ENCODE measurements around the gene APCDD1L.

The APCDD1L gene

GRCh38 chr20:58528412-58528811 is 13.2 kb upstream of the APCDD1L start:
- Histone ChIP-seq H3K9me3 (ENCODE audit: control insufficient read depth in 2 of 2, low read length in 2 of 2) (peaks cover 3 to 14% of the 10 kb centered on the region in 2 donors), H3K36me3 (ENCODE audit: control insufficient read depth in 2 of 2, insufficient read depth in 2 of 2, low read length in 2 of 2) (no peaks in the 10 kb centered on the region), H3K4me1 (ENCODE audit: control insufficient read depth in 2 of 2, insufficient read depth in 2 of 2, low read length in 2 of 2) (no peaks in the 10 kb centered on the region), H3K9ac (ENCODE audit: low read depth in 1 of 2, low read length in 2 of 2) (no peak overlapping the region), H3K4me3 (ENCODE audit: low read length in 2 of 2) (no peak overlapping the region), H3K27me3 (ENCODE audit: control insufficient read depth in 2 of 2, insufficient read depth in 2 of 2, low read length in 2 of 2) (no peaks in the 10 kb centered on the region), H3K27ac (ENCODE audit: low read depth in 2 of 2, low read length in 2 of 2) (no peak overlapping the region)

DNA sequence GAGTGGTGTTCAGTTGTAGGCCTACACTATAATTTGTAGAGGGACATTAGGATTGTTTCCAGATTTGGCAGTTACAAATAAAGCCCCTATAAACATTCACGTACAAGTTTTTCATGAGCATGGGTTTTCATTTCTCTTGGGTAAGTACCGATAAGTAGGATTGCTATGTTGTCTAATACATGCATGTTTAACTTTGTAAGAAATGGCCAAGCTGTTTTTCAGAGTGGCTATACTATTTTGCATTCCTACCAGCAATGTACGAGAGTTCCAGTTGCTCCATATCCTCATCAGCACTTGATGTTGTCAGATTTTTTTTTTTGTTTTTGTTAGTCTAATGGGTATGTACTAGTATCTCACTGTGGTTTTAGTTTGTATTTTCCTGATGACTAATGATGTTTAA is 11.2 kb upstream of the APCDD1L start:
- no peaks in the 10 kb centered on the region for H3K36me3 ChIP-seq (ENCODE audit: control insufficient read depth in 2 of 2, insufficient read depth in 2 of 2, low read length in 2 of 2)
- H3K27ac ChIP-seq (ENCODE audit: low read depth in 2 of 2, low read length in 2 of 2): no peak overlapping the region
- peaks cover 3 to 5% of the 10 kb centered on the region in 2 donors for H3K9me3 ChIP-seq (ENCODE audit: control insufficient read depth in 2 of 2, low read length in 2 of 2)
- H3K27me3 ChIP-seq (ENCODE audit: control insufficient read depth in 2 of 2, insufficient read depth in 2 of 2, low read length in 2 of 2): no peaks in the 10 kb centered on the region
- H3K4me3 ChIP-seq (ENCODE audit: low read length in 2 of 2): no peak overlapping the region
- H3K9ac ChIP-seq (ENCODE audit: low read depth in 1 of 2, low read length in 2 of 2): no peak overlapping the region
- no peaks in the 10 kb centered on the region for H3K4me1 ChIP-seq (ENCODE audit: control insufficient read depth in 2 of 2, insufficient read depth in 2 of 2, low read length in 2 of 2)

- H3K27ac ChIP-seq (ENCODE audit: low read depth in 2 of 2, low read length in 2 of 2): no peak overlapping the region
- H3K9ac ChIP-seq (ENCODE audit: low read depth in 1 of 2, low read length in 2 of 2): no peak overlapping the region
These were observed 9.6 kb upstream of the APCDD1L start for GRCh38 chr20:58524814-58525213.

GRCh38 chr20:58523971-58524315 is 8.7 kb upstream of the APCDD1L start:
- Histone ChIP-seq H3K9ac (ENCODE audit: low read depth in 1 of 2, low read length in 2 of 2) (no peak overlapping the region), H3K27me3 (ENCODE audit: control insufficient read depth in 2 of 2, insufficient read depth in 2 of 2, low read length in 2 of 2) (no peaks in the 10 kb centered on the region), H3K36me3 (ENCODE audit: control insufficient read depth in 2 of 2, insufficient read depth in 2 of 2, low read length in 2 of 2) (no peaks in the 10 kb centered on the region), H3K9me3 (ENCODE audit: control insufficient read depth in 2 of 2, low read length in 2 of 2) (peaks cover 2 to 3% of the 10 kb centered on the region in 2 donors), H3K4me1 (ENCODE audit: control insufficient read depth in 2 of 2, insufficient read depth in 2 of 2, low read length in 2 of 2) (no peaks in the 10 kb centered on the region), H3K27ac (ENCODE audit: low read depth in 2 of 2, low read length in 2 of 2) (no peak overlapping the region), H3K4me3 (ENCODE audit: low read length in 2 of 2) (no peak overlapping the region)

More at GRCh38 chr20:58524814-58525213, 9.6 kb upstream of the APCDD1L start:
- Histone ChIP-seq H3K36me3 (ENCODE audit: control insufficient read depth in 2 of 2, insufficient read depth in 2 of 2, low read length in 2 of 2) (no peaks in the 10 kb centered on the region), H3K4me1 (ENCODE audit: control insufficient read depth in 2 of 2, insufficient read depth in 2 of 2, low read length in 2 of 2) (no peaks in the 10 kb centered on the region), H3K4me3 (ENCODE audit: low read length in 2 of 2) (no peak overlapping the region), H3K9me3 (ENCODE audit: control insufficient read depth in 2 of 2, low read length in 2 of 2) (peaks cover 2 to 3% of the 10 kb centered on the region in 2 donors), H3K27me3 (ENCODE audit: control insufficient read depth in 2 of 2, insufficient read depth in 2 of 2, low read length in 2 of 2) (no peaks in the 10 kb centered on the region)

DNA sequence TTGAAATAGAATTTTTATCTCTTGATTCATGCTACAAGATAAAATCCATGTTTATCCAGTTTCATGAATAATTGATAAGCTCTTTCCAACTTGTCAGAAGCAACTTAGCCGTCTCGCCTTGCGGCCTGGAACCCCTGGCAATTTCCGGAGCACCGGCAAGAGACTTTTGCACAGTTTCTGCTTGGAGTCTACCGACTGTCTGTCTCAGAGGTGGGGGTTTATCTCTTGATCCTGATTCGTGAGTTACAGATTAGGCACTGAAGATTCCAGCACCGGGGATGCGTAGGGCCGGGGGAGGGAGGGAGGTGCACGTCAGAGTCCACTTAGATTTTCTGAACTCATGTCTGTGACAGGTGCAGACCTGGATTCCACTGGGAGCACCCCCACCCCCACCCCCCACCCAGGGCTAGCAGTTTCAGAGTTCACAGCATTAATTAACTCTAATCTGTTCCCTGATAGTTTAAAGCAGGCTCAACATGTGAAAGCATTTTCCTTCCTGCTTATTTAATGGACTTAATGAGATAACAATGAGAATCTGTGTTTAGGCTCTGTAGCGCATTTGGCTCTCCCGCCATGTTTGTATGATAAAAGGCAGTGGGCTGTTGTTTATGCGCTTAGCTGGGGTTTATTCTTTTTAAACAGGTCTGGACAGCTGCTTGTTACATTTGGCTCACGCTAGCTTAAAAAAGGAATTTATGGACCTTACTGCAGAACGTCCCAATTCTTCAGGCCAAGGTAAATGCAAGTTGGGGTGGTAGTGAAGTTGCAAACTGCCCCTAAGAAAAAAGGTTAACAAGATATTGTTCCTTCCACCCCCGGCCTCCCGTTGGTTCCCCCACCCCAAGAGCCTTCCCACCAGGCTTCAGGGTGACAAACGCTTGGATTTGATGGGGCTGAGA is 8.1 kb upstream of the APCDD1L start:
- Histone ChIP-seq H3K36me3 (ENCODE audit: control insufficient read depth in 2 of 2, insufficient read depth in 2 of 2, low read length in 2 of 2) (no peaks in the 10 kb centered on the region), H3K9ac (ENCODE audit: low read depth in 1 of 2, low read length in 2 of 2) (no peak overlapping the region), H3K9me3 (ENCODE audit: control insufficient read depth in 2 of 2, low read length in 2 of 2) (peaks cover 2 to 3% of the 10 kb centered on the region in 2 donors), H3K4me3 (ENCODE audit: low read length in 2 of 2) (no peak overlapping the region), H3K27ac (ENCODE audit: low read depth in 2 of 2, low read length in 2 of 2) (no peak overlapping the region), H3K4me1 (ENCODE audit: control insufficient read depth in 2 of 2, insufficient read depth in 2 of 2, low read length in 2 of 2) (no peaks in the 10 kb centered on the region), H3K27me3 (ENCODE audit: control insufficient read depth in 2 of 2, insufficient read depth in 2 of 2, low read length in 2 of 2) (no peaks in the 10 kb centered on the region)

DNA sequence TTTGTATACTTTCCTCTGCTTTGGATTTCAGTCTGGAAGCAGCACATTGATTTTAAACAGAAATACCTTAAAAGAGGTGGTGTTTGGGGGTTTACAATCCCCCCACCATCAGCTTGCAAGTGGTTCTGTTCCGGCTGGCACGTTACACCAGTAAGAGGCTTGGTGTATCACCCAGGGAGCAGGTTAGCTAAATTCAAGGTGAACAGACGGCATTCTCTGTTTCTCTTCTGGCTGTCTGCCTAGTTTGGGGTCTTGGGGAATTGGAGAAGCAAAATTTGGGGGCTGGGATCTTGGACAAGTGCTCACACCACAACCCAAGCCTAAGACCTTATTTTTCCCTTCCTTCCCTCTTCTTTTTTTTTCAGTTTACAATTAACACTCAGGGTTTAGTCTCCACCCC is 7.5 kb upstream of the APCDD1L start:
- H3K9me3 ChIP-seq (ENCODE audit: control insufficient read depth in 2 of 2, low read length in 2 of 2): peaks cover 2 to 3% of the 10 kb centered on the region in 2 donors
- H3K36me3 ChIP-seq (ENCODE audit: control insufficient read depth in 2 of 2, insufficient read depth in 2 of 2, low read length in 2 of 2): no peaks in the 10 kb centered on the region
- no peak overlapping the region for H3K27ac ChIP-seq (ENCODE audit: low read depth in 2 of 2, low read length in 2 of 2)
- no peak overlapping the region for H3K9ac ChIP-seq (ENCODE audit: low read depth in 1 of 2, low read length in 2 of 2)
- H3K4me3 ChIP-seq (ENCODE audit: low read length in 2 of 2): no peak overlapping the region
- no peaks in the 10 kb centered on the region for H3K4me1 ChIP-seq (ENCODE audit: control insufficient read depth in 2 of 2, insufficient read depth in 2 of 2, low read length in 2 of 2)
- H3K27me3 ChIP-seq (ENCODE audit: control insufficient read depth in 2 of 2, insufficient read depth in 2 of 2, low read length in 2 of 2): no peaks in the 10 kb centered on the region

DNA sequence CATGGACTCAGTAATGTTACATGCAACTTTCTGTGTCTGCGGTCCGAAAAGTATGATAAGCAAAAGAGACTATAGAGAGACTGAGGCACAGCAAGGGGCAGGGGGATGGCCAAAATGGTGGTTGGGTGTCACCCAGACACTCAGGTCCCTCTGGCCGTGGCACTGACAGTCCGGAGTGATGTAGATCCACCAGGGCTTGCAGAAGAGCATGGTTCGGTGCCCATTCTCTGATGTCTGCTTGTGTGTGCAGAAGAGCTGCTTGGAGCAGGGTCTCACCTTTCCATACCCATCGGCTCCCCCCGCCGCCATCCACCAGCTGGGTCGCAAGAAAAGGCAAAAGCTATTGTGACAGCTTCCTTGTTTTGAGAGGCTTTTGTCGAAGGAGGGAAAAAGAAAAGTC is 6.6 kb upstream of the APCDD1L start:
- H3K27me3 ChIP-seq (ENCODE audit: control insufficient read depth in 2 of 2, insufficient read depth in 2 of 2, low read length in 2 of 2): peaks cover 0 to 5% of the 10 kb centered on the region in 2 donors
- no peak overlapping the region for H3K27ac ChIP-seq (ENCODE audit: low read depth in 2 of 2, low read length in 2 of 2)
- no peaks in the 10 kb centered on the region for H3K36me3 ChIP-seq (ENCODE audit: control insufficient read depth in 2 of 2, insufficient read depth in 2 of 2, low read length in 2 of 2)
- no peak overlapping the region for H3K4me3 ChIP-seq (ENCODE audit: low read length in 2 of 2)
- H3K9me3 ChIP-seq (ENCODE audit: control insufficient read depth in 2 of 2, low read length in 2 of 2): peaks cover 2 to 3% of the 10 kb centered on the region in 2 donors
- H3K4me1 ChIP-seq (ENCODE audit: control insufficient read depth in 2 of 2, insufficient read depth in 2 of 2, low read length in 2 of 2): no peaks in the 10 kb centered on the region
- H3K9ac ChIP-seq (ENCODE audit: low read depth in 1 of 2, low read length in 2 of 2): no peak overlapping the region

- Histone ChIP-seq H3K27me3 (ENCODE audit: control insufficient read depth in 2 of 2, insufficient read depth in 2 of 2, low read length in 2 of 2) (peaks cover 5 to 10% of the 10 kb centered on the region in 2 donors), H3K9me3 (ENCODE audit: control insufficient read depth in 2 of 2, low read length in 2 of 2) (no peaks in the 10 kb centered on the region), H3K36me3 (ENCODE audit: control insufficient read depth in 2 of 2, insufficient read depth in 2 of 2, low read length in 2 of 2) (no peaks in the 10 kb centered on the region), H3K27ac (ENCODE audit: low read depth in 2 of 2, low read length in 2 of 2) (no peak overlapping the region), H3K4me3 (ENCODE audit: low read length in 2 of 2) (no peak overlapping the region), H3K9ac (ENCODE audit: low read depth in 1 of 2, low read length in 2 of 2) (no peak overlapping the region), H3K4me1 (ENCODE audit: control insufficient read depth in 2 of 2, insufficient read depth in 2 of 2, low read length in 2 of 2) (no peaks in the 10 kb centered on the region)
These were observed 4.9 kb upstream of the APCDD1L start for GRCh38 chr20:58519940-58520712.

GRCh38 chr20:58518896-58519593 is 3.8 kb upstream of the APCDD1L start:
- Histone ChIP-seq H3K36me3 (ENCODE audit: control insufficient read depth in 2 of 2, insufficient read depth in 2 of 2, low read length in 2 of 2) (no peaks in the 10 kb centered on the region), H3K4me1 (ENCODE audit: control insufficient read depth in 2 of 2, insufficient read depth in 2 of 2, low read length in 2 of 2) (no peaks in the 10 kb centered on the region), H3K4me3 (ENCODE audit: low read length in 2 of 2) (no peak overlapping the region), H3K27me3 (ENCODE audit: control insufficient read depth in 2 of 2, insufficient read depth in 2 of 2, low read length in 2 of 2) (peaks cover 5 to 10% of the 10 kb centered on the region in 2 donors), H3K9ac (ENCODE audit: low read depth in 1 of 2, low read length in 2 of 2) (no peak overlapping the region), H3K9me3 (ENCODE audit: control insufficient read depth in 2 of 2, low read length in 2 of 2) (no peaks in the 10 kb centered on the region), H3K27ac (ENCODE audit: low read depth in 2 of 2, low read length in 2 of 2) (no peak overlapping the region)

- Histone ChIP-seq H3K4me3 (ENCODE audit: low read length in 2 of 2) (no peak overlapping the region), H3K27ac (ENCODE audit: low read depth in 2 of 2, low read length in 2 of 2) (no peak overlapping the region), H3K27me3 (ENCODE audit: control insufficient read depth in 2 of 2, insufficient read depth in 2 of 2, low read length in 2 of 2) (peaks cover 10 to 12% of the 10 kb centered on the region in 2 donors), H3K36me3 (ENCODE audit: control insufficient read depth in 2 of 2, insufficient read depth in 2 of 2, low read length in 2 of 2) (no peaks in the 10 kb centered on the region), H3K4me1 (ENCODE audit: control insufficient read depth in 2 of 2, insufficient read depth in 2 of 2, low read length in 2 of 2) (no peaks in the 10 kb centered on the region), H3K9me3 (ENCODE audit: control insufficient read depth in 2 of 2, low read length in 2 of 2) (no peaks in the 10 kb centered on the region), H3K9ac (ENCODE audit: low read depth in 1 of 2, low read length in 2 of 2) (no peak overlapping the region)
These were observed 3.2 kb upstream of the APCDD1L start for GRCh38 chr20:58518387-58518786.

All from mucosa of rectum (tissue), 2 donors.